Head of caudate nucleus (tissue), 42 donors: Measurements from ENCODE around the gene CCDC8.

Experiments used
- DNase-seq, 42 donors: peaks; one replicate each; pipeline versions ENCODE4 v3.0.0 to v3.0.0-alpha.2; 2020 to 2021; ENCODE audit warnings: mixed read lengths in 7 of 42
- intact Hi-C: fragments of 100-400 bp; cut with DNase I; formaldehyde crosslinking; loops from one replicate; pipeline ENCODE4 v1.15.0; 2022

Gene CCDC8

DNA sequence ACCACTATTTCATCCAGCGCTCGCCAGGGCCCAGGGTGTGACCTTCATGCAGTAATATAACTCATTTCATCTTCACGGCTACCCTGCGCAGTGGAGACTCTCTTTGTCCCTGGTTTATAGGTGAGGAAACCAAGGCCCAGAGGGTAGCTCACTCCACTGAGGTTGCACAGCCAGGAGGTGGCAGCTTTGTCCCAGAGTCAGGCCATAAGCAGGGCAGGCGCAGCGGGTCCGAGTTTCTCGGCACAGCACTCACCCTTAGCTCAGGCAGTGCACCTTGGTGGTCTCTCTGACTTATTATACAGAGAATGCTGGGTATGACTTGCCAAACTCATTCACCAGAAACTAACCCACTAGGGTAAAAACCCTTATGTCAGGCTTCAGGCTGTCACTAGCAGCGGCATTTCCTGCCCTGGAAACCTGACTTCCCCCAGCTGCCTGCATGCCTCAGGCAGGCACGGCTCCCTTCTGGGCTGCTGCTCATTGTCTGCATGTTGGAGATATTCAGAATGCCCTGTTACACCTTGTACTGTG is 41.9 kb downstream of the CCDC8 start:
- DNase-seq: peak in 5 of 42 donors; percentile 4 to 30 (median 18)
- intact Hi-C loops: no loop called here

DNA sequence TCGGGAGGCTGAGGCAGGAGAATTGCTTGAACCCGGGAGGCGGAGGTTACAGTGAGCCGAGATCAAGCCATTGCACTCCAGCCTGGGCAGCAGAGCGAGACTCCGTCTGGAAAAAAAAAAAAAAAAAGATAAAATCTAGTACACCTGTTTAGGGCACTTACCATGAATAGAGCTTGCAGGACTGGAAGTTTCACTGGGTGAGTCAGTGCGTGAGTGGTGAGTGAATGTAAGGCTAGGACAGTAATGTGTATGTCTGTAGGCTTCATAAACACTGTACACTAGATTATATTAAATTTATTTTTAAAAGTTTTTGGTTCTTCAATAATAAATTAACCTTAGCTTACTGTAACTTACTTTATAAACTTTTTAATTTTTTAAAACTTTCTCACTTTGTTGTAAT is 43.5 kb downstream of the CCDC8 start:
- intact Hi-C loops: no loop called here

GRCh38 chr19:46368116-46368515 is 45.2 kb downstream of the CCDC8 start:
- DNase-seq: peak in 4 of 42 donors; percentile 4 to 36 (median 12)
- intact Hi-C loops: no loop called here

More for the DNA sequence above, 43.5 kb downstream of the CCDC8 start:
- peak in 2 of 42 donors; percentile 0 to 13 for DNase-seq

DNA sequence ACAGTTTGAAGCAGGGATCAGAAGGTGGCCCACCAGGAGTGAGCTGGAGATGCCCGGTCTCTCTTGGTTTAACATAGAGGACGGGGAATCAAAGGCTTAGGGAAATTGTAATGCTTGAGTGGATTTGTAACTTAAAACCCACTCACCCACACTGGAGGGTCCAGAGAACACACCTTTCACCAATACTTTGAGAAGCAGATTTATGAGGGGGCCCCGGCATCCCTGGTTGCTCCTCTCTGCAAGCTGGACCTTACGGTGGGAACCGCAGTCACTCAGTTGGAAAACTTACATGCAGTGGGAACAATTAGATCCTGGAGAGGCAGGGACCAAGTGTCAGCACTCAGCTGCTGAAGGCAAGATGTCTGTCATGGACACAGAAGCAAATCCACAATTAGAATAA is 45.9 kb downstream of the CCDC8 start:
- intact Hi-C loops: no loop called here
- DNase-seq: peak in 3 of 42 donors; percentile 2 to 15 (median 5)

DNA sequence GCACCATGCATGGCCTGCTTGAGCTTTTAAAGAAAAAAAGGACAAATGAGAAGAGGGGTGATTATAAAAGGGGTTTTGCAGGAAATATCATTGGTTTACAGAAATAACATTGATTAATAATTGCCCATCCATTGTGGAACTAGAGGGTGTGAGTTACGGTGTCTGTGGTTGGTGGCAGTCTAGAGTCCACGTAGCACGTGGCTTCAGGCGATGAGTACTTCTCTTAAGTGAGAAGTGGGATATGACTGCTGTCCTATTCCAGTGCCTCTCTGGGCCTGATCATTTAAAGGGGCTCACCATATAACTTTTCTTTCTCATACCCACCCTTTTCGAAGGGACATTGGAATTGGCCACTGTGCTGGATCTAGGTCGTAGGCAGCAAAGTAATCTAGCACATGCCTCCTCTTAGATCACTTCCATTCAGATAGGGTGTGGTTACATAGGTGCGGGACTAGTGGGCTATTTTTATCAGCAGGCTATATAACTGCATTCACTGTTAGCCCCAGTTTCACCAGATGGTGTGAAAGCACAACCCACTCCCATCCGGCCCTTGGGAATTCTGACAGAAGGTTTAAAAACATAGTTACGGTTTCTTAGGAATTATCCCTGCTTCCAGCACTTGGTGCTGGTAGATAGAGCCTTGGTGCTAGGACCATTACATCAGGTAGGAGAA is 46.6 kb downstream of the CCDC8 start:
- DNase-seq: peak in 1 of 42 donors; percentile 1

GRCh38 chr19:46365561-46365960 is 47.8 kb downstream of the CCDC8 start:
- intact Hi-C loops: no loop called here
- DNase-seq: peak in 1 of 42 donors; percentile 10

More for the DNA sequence above, 46.6 kb downstream of the CCDC8 start:
- intact Hi-C loops: no loop called here

- peak in 1 of 42 donors; percentile 2 for DNase-seq
- intact Hi-C loops: no loop called here
Observed at GRCh38 chr19:46364359-46364758, 49.0 kb downstream of the CCDC8 start.

- intact Hi-C loops: no loop called here
- DNase-seq: no peak
Observed at GRCh38 chr19:46361915-46362314, 51.4 kb downstream of the CCDC8 start.
